H1 (cell line): ENCODE measurements around the gene CHST8. TPM values are rescaled to one million over a fixed set of nuclear protein-coding genes. Genes with fewer than 3 reads are reported as not detected.

Experiments
- BRCA1 ChIP-seq: IDR thresholded peaks from 2 replicates; pipeline ENCODE4 v1.6.1; 2012; ENCODE audit warnings: low read depth, low read length, improper control_type of control experiment
- GTF2F1 ChIP-seq: IDR thresholded peaks from 2 replicates; pipeline ENCODE4 v1.6.1; 2012; ENCODE audit warnings: low read depth, low read length, improper control_type of control experiment, borderline replicate concordance
- SAP30 ChIP-seq: fragments of 300-600 bp; sonication (generic); IDR thresholded peaks from 2 replicates; pipeline ENCODE4 v1.7.1; 2012; ENCODE audit warnings: low read length, moderate library complexity, mild to moderate bottlenecking, inconsistent platforms; ENCODE audit not compliant: insufficient read depth, insufficient replicate concordance
- polyA plus RNA-seq, 7 experiments: library from polyadenylated mRNA; depleted of rRNA in 3 of 7; stranded (reverse) in 5 of 7; unstranded in 2 of 7; fragments of >200 nt in 5 of 7; fragments of 200-250 nt in 2 of 7; gene quantifications; 1 replicate in 5 of 7; 2 replicates in 1 of 7; 4 replicates in 1 of 7; pipeline versions ENCODE4 v1.2.1 to v1.2.3, GENCODE V29; 2011 to 2013; ENCODE audit warnings: missing spikeins in 2 of 7, mixed read lengths in 2 of 7
- total RNA-seq: library from RNA; stranded (reverse); fragmentation: NEBNext Ultra II Directional; extraction: Animal tissue kit (Norgen Biotek cat#: 25700); gene quantifications from 2 replicates; pipeline ENCODE4 v1.2.1, GENCODE V29; 2021

Gene CHST8
- total and polyA plus RNA-seq, 2 of the 8 experiments (the other 6 are each of a cell fraction or from before 2014, with no cell fraction given) = 10.8 to 28.2 TPM

GRCh38 chr19:33689138-33689746 is 67.5 kb downstream of the CHST8 start (continued):
- no peak for TF ChIP-seq BRCA1
- TF ChIP-seq SAP30 = no peak
- no peak for TF ChIP-seq GTF2F1
